ENCODE measurements around the gene NCAPH2.

- TF ChIP-seq CTCF (IDR thresholded peaks at IDR 0.05) (no peak), EZH2phosphoT487 (IDR thresholded peaks at IDR 0.05) (no peak)
These were observed 19.1 kb downstream of the NCAPH2 start for GRCh38 chr22:50526834-50527801.

All from neural progenitor cell (in vitro differentiated cells).